ENCODE results near the gene NTN1. TPM values are rescaled to one million over a fixed set of nuclear protein-coding genes. Genes with fewer than 3 reads are reported as not detected.
A peak's percentile ranks its signal among the peaks of the same experiment; 100 is the strongest.

NTN1 gene
- total RNA-seq, 2 donors from 2014 or later = 17.0 to 40.4 TPM

DNA sequence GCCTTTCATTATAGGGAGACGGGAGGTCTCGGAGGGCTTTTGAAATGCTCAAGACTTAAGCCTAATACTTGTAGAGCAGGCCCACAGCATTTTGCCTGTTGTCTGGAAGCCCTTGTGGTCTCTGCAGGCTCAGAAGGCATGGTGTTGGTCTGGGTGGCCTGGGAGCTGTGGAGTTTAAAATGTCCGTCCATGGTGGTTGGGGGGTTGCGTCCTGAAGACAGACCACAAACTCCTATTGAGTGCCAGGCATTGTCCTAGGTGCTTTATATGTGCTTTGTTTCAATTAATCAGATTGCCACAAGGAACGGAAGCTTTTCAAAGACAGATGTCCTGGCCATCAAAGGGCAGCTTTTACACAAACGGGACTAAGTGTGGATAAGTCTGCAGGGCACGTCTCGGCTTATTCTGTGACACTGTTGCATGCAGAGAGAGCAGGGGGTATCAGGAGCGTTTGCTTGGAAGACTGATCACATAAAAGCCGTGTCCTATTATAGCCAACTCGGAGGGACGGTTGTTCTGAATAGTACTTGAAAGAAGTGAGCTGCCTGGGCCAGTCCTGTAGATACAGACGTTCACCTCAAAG lies 7.8 kb downstream of the NTN1 start:
- no peaks in the 10 kb centered on the region for H3K9me3 ChIP-seq (ENCODE audit: control insufficient read depth, low read length)
- 82 to 90% methylated on average over 12 to 13 of the region's 13 CpGs for WGBS, 2 experiments (ENCODE audit: insufficient coverage in 1 of 2, insufficient read length in 1 of 2)
- no peak overlapping the region for H3K27ac Mint-ChIP-seq
- H3K36me3 ChIP-seq (ENCODE audit: control insufficient read depth, insufficient read depth, low read length) = peaks cover 11% of the 10 kb centered on the region
- no peak overlapping the region for H3K4me3 ChIP-seq (ENCODE audit: low read length)
- no peak overlapping the region for H3K27ac ChIP-seq (ENCODE audit: low read depth, low read length)
- peaks cover 44% of the 10 kb centered on the region for H3K4me1 Mint-ChIP-seq
- H3K27me3 Mint-ChIP-seq (ENCODE audit: insufficient read depth) = peaks cover 18% of the 10 kb centered on the region
- H3K27me3 ChIP-seq (ENCODE audit: control insufficient read depth, insufficient read depth, low read length, poor library complexity, severe bottlenecking) = peaks cover 19% of the 10 kb centered on the region
- peaks cover 4% of the 10 kb centered on the region for H3K36me3 Mint-ChIP-seq (ENCODE audit: low read depth)
- H3K4me1 ChIP-seq (ENCODE audit: control insufficient read depth, insufficient read depth, low read length) = peaks cover 10% of the 10 kb centered on the region
- no peak overlapping the region for H3K9ac ChIP-seq (ENCODE audit: extremely low read depth, low read length, poor library complexity, severe bottlenecking)
- TF ChIP-seq, protein P1, sequence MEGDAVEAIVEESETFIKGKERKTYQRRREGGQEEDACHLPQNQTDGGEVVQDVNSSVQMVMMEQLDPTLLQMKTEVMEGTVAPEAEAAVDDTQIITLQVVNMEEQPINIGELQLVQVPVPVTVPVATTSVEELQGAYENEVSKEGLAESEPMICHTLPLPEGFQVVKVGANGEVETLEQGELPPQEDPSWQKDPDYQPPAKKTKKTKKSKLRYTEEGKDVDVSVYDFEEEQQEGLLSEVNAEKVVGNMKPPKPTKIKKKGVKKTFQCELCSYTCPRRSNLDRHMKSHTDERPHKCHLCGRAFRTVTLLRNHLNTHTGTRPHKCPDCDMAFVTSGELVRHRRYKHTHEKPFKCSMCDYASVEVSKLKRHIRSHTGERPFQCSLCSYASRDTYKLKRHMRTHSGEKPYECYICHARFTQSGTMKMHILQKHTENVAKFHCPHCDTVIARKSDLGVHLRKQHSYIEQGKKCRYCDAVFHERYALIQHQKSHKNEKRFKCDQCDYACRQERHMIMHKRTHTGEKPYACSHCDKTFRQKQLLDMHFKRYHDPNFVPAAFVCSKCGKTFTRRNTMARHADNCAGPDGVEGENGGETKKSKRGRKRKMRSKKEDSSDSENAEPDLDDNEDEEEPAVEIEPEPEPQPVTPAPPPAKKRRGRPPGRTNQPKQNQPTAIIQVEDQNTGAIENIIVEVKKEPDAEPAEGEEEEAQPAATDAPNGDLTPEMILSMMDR (conservative IDR thresholded peaks at IDR 0.05) = no peak
- DNase-seq = peak; percentile 57
- no peak overlapping the region for H3K4me3 Mint-ChIP-seq
- H3K9me3 Mint-ChIP-seq = no peaks in the 10 kb centered on the region

DNA sequence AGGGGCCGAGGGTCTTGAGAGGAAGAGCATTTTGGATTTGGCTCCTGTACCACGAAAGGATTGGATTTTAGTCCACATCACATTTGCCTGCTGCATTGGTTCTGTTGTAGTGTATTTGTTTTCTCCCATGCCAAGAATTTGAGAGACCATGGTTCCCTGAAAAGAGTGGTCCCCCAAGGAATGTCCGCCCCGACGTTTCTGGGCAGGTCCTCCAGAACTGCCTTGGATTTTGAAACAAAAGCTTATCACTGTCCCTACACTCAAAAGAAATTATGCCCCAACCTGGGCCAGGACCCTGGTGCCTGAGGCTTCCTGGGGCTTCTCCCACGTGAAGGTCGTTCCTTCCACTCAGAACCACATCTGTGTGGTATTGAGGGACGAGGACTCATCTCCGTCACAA lies 10.8 kb downstream of the NTN1 start:
- TF ChIP-seq, protein P1 (conservative IDR thresholded peaks at IDR 0.05) = no peak
- DNase-seq = peak; percentile 43
- H3K27ac Mint-ChIP-seq = no peak overlapping the region
- Histone ChIP-seq H3K27ac (ENCODE audit: low read depth, low read length) (no peak overlapping the region), H3K4me3 (ENCODE audit: low read length) (no peak overlapping the region), H3K9ac (ENCODE audit: extremely low read depth, low read length, poor library complexity, severe bottlenecking) (no peak overlapping the region), H3K27me3 (ENCODE audit: control insufficient read depth, insufficient read depth, low read length, poor library complexity, severe bottlenecking) (no peaks in the 10 kb centered on the region), H3K36me3 (ENCODE audit: control insufficient read depth, insufficient read depth, low read length) (peaks cover 8% of the 10 kb centered on the region), H3K9me3 (ENCODE audit: control insufficient read depth, low read length) (no peaks in the 10 kb centered on the region), H3K4me1 (ENCODE audit: control insufficient read depth, insufficient read depth, low read length) (peaks cover 10% of the 10 kb centered on the region)
- no peak overlapping the region for H3K4me3 Mint-ChIP-seq
- peaks cover 4% of the 10 kb centered on the region for H3K36me3 Mint-ChIP-seq (ENCODE audit: low read depth)
- H3K27me3 Mint-ChIP-seq (ENCODE audit: insufficient read depth) = peaks cover 3% of the 10 kb centered on the region
- 93 to 94% methylated on average over 9 of the region's 9 CpGs for WGBS, 2 experiments (ENCODE audit: insufficient coverage in 1 of 2, insufficient read length in 1 of 2)
- peaks cover 36% of the 10 kb centered on the region for H3K4me1 Mint-ChIP-seq
- no peaks in the 10 kb centered on the region for H3K9me3 Mint-ChIP-seq

DNA sequence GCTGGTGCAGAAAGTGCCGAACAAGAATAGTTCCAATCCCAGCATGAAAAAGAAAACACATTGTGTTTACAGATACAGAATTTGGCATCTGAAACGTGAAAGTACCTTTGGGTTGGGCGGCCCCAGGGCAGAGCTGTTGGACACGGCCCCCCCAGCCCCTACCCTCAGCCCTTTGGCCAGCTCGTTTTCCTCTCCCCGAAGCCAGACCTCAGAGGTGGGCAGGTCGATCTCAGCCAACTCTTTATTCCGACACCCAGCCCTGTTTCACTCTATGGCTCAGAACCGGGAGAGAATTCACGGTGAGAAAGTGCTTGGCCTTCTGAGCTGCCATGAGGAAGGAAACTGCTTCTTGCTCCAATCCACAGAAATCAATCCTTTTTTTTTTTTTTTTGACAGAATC lies 11.3 kb downstream of the NTN1 start:
- DNase-seq = peak; percentile 39
- H3K9me3 ChIP-seq (ENCODE audit: control insufficient read depth, low read length) = no peaks in the 10 kb centered on the region
- H3K4me1 Mint-ChIP-seq = peaks cover 40% of the 10 kb centered on the region
- no peak overlapping the region for H3K27ac ChIP-seq (ENCODE audit: low read depth, low read length)
- H3K4me3 ChIP-seq (ENCODE audit: low read length) = no peak overlapping the region
- peaks cover 8% of the 10 kb centered on the region for H3K36me3 ChIP-seq (ENCODE audit: control insufficient read depth, insufficient read depth, low read length)
- peaks cover 12% of the 10 kb centered on the region for H3K4me1 ChIP-seq (ENCODE audit: control insufficient read depth, insufficient read depth, low read length)
- H3K9me3 Mint-ChIP-seq = no peaks in the 10 kb centered on the region
- no peak overlapping the region for H3K27ac Mint-ChIP-seq
- H3K36me3 Mint-ChIP-seq (ENCODE audit: low read depth) = peaks cover 4% of the 10 kb centered on the region
- H3K9ac ChIP-seq (ENCODE audit: extremely low read depth, low read length, poor library complexity, severe bottlenecking) = no peak overlapping the region
- WGBS, 2 experiments (ENCODE audit: insufficient coverage in 1 of 2, insufficient read length in 1 of 2) = 89 to 95% methylated on average over 10 of the region's 10 CpGs
- no peaks in the 10 kb centered on the region for H3K27me3 ChIP-seq (ENCODE audit: control insufficient read depth, insufficient read depth, low read length, poor library complexity, severe bottlenecking)
- no peak overlapping the region for H3K4me3 Mint-ChIP-seq
- TF ChIP-seq, protein P1 (conservative IDR thresholded peaks at IDR 0.05) = no peak
- peaks cover 3% of the 10 kb centered on the region for H3K27me3 Mint-ChIP-seq (ENCODE audit: insufficient read depth)
